ENCODE measurements around the gene MXRA8. TPM values are rescaled to one million over a fixed set of nuclear protein-coding genes. Genes with fewer than 3 reads are reported as not detected.
A peak's percentile ranks its signal among the peaks of the same experiment; 100 is the strongest.
"Not testable (repeated sequence)": the region's sequence is repeated elsewhere in the genome, so short reads cannot be mapped to it uniquely, and the experiment has no call there.

Gene MXRA8
- polyA plus RNA-seq (2012; ENCODE audit: insufficient read depth, insufficient read length, low read depth): 37.5 TPM

- peak; percentile 36 for DNase-seq
- Histone ChIP-seq H3K27me3 (no peaks in the 10 kb centered on the region), H3K9me3 (no peaks in the 10 kb centered on the region), H3K36me3 (no peaks in the 10 kb centered on the region), H3K4me1 (peaks cover 12% of the 10 kb centered on the region), H3K4me3 (ENCODE audit: low read depth, low read length) (no peak within 1 kb of the TSS)
- TF ChIP-seq CTCF (IDR thresholded peaks at IDR 0.05; ENCODE audit: low read depth, low read length): no peak
Measured at GRCh38 chr1:1358433-1359271, at the start of gene MXRA8. MXRA8 (minus strand) TSS chr1:1358555; CDS start chr1:1358504, 51 bp downstream.

GRCh38 chr1:1407636-1408318 lies 49.4 kb upstream of the MXRA8 start:
- Histone ChIP-seq H3K4me3 (ENCODE audit: low read depth, low read length) (peak overlapping the region; percentile 95), H3K4me1 (no peaks in the 10 kb centered on the region), H3K9me3 (no peaks in the 10 kb centered on the region), H3K36me3 (peaks cover 45% of the 10 kb centered on the region), H3K27me3 (no peaks in the 10 kb centered on the region)
- no peak for DNase-seq
- no peak for TF ChIP-seq CTCF (IDR thresholded peaks at IDR 0.05; ENCODE audit: low read depth, low read length)

- no peaks in the 10 kb centered on the region for H3K27me3 ChIP-seq
- H3K9me3 ChIP-seq: no peaks in the 10 kb centered on the region
- no peaks in the 10 kb centered on the region for H3K4me1 ChIP-seq
- no peak for TF ChIP-seq CTCF (IDR thresholded peaks at IDR 0.05; ENCODE audit: low read depth, low read length)
- H3K36me3 ChIP-seq: peaks cover 52% of the 10 kb centered on the region
- peak within 1 kb of the TSS; percentile 95 for H3K4me3 ChIP-seq (ENCODE audit: low read depth, low read length)
- peak; percentile 95 for DNase-seq
Measured at GRCh38 chr1:1406821-1407635, 48.7 kb upstream of the MXRA8 start, which contains the start of gene MRPL20. MRPL20 (minus strand) TSS chr1:1407293; CDS start chr1:1407217, 76 bp downstream.

- peak overlapping the region; percentile 95 for H3K4me3 ChIP-seq (ENCODE audit: low read depth, low read length)
- H3K27me3 ChIP-seq: no peaks in the 10 kb centered on the region
- H3K9me3 ChIP-seq: no peaks in the 10 kb centered on the region
- H3K4me1 ChIP-seq: no peaks in the 10 kb centered on the region
- peaks cover 60% of the 10 kb centered on the region for H3K36me3 ChIP-seq
- no peak for DNase-seq
- TF ChIP-seq CTCF (IDR thresholded peaks at IDR 0.05; ENCODE audit: low read depth, low read length): no peak
Measured at GRCh38 chr1:1406101-1406820, 47.9 kb upstream of the MXRA8 start.

- H3K36me3 ChIP-seq: peaks cover 70% of the 10 kb centered on the region
- no peak for DNase-seq
- H3K4me1 ChIP-seq: no peaks in the 10 kb centered on the region; the same call in 1 of the 2 replicates
Measured at GRCh38 chr1:1403653-1404052, 45.3 kb upstream of the MXRA8 start.

GRCh38 chr1:1402901-1403392 lies 44.6 kb upstream of the MXRA8 start:
- DNase-seq; H3K4me1 ChIP-seq; H3K9me3 ChIP-seq; H3K27me3 ChIP-seq; H3K4me3 ChIP-seq (ENCODE audit: low read depth, low read length): not testable (repeated sequence)
- H3K36me3 ChIP-seq: peaks cover 67% of the 10 kb centered on the region

More at GRCh38 chr1:1403653-1404052, 45.3 kb upstream of the MXRA8 start:
- no peak overlapping the region for H3K4me3 ChIP-seq (ENCODE audit: low read depth, low read length)
- no peaks in the 10 kb centered on the region for H3K9me3 ChIP-seq
- no peak for TF ChIP-seq CTCF (IDR thresholded peaks at IDR 0.05; ENCODE audit: low read depth, low read length)
- no peaks in the 10 kb centered on the region for H3K27me3 ChIP-seq

All from BE2C (cell line).